HEK293 (cell line): ENCODE data around the gene MRPL20.
"Not testable (repeated sequence)": the region's sequence is repeated elsewhere in the genome, so short reads cannot be mapped to it uniquely, and the experiment has no call there.

ENCODE experiments used
- CTCF ChIA-PET: fragments of 350-600 bp; formaldehyde crosslinking; extraction: SDS; loops from one replicate; lab custom pipeline; 2021; ENCODE audit warnings: antibody characterized with exemption; lab: Yijun Ruan, JAX
- POLR2A ChIA-PET: fragments of 300-600 bp; formaldehyde crosslinking; extraction: SDS; loops from one replicate; lab custom pipeline; 2020; ENCODE audit warnings: antibody characterized with exemption, inconsistent platforms; lab: Yijun Ruan, JAX
- H3K27ac ChIP-seq: fragments of 200-500 bp; sonication (Bioruptor generic); 2 replicates; pipeline ENCODE4 v1.5.1; 2014; ENCODE audit warnings: low read depth, low read length, control low read depth, inconsistent platforms; ENCODE audit errors: extremely low read depth
- H3K36me3 ChIP-seq, 2 experiments: fragments of 200-500 bp in 1 of 2; sonication (Bioruptor generic) in 1 of 2; 1 replicate in 1 of 2; 2 replicates in 1 of 2; pipeline ENCODE4 v1.5.1; 2014 to 2017; ENCODE audit warnings: inconsistent platforms in 2 of 2, low read length in 2 of 2; ENCODE audit not compliant: control insufficient read depth in 2 of 2, insufficient read depth in 1 of 2
- H3K4me1 ChIP-seq: fragments of 200-500 bp; sonication (Bioruptor generic); 2 replicates; pipeline ENCODE4 v1.5.1; 2014; ENCODE audit warnings: mild to moderate bottlenecking, low read length, inconsistent platforms; ENCODE audit not compliant: control insufficient read depth, insufficient read depth
- H3K4me3 ChIP-seq: 2 replicates; pipeline ENCODE4 v1.5.1; 2011; ENCODE audit warnings: low read depth, mild to moderate bottlenecking, control low read depth, low read length, moderate library complexity
- H3K9me3 ChIP-seq: fragments of 200-500 bp; sonication (Bioruptor generic); 2 replicates; pipeline ENCODE4 v1.5.1; 2014; ENCODE audit warnings: low read depth, low read length, inconsistent platforms; ENCODE audit not compliant: control insufficient read depth, insufficient read depth
- MZF1 ChIP-seq: fragments of 450-650 bp; formaldehyde crosslinking; IDR thresholded peaks from 2 replicates; pipeline ENCODE4 v1.5.1; 2017; ENCODE audit warnings: missing biosample characterization, missing genetic modification characterization, borderline replicate concordance
- SP3 ChIP-seq: fragments of 450-650 bp; formaldehyde crosslinking; IDR thresholded peaks from 2 replicates; pipeline ENCODE4 v1.5.1; 2016; ENCODE audit warnings: missing biosample characterization, missing genetic modification characterization
- TRIM28 ChIP-seq: IDR thresholded peaks from 2 replicates; pipeline ENCODE4 v1.6.1; 2011; ENCODE audit warnings: low read length, control low read depth, borderline replicate concordance
- ZIC2 ChIP-seq: fragments of 450-650 bp; formaldehyde crosslinking; IDR thresholded peaks from 2 replicates; pipeline ENCODE4 v1.5.1; 2016; ENCODE audit warnings: missing biosample characterization, missing genetic modification characterization
- ZNF114 ChIP-seq: fragments of 450-650 bp; formaldehyde crosslinking; IDR thresholded peaks from 2 replicates; pipeline ENCODE4 v1.5.0; 2017; ENCODE audit warnings: missing biosample characterization, missing genetic modification characterization
- ZNF174 ChIP-seq: fragments of 450-650 bp; formaldehyde crosslinking; IDR thresholded peaks from 2 replicates; pipeline ENCODE4 v1.5.0; 2017; ENCODE audit warnings: missing biosample characterization, mild to moderate bottlenecking, missing genetic modification characterization
- ZNF18 ChIP-seq: fragments of 450-650 bp; formaldehyde crosslinking; IDR thresholded peaks from 2 replicates; pipeline ENCODE4 v1.5.1; 2016; ENCODE audit warnings: missing biosample characterization, missing genetic modification characterization
- ZNF398 ChIP-seq: fragments of 450-650 bp; formaldehyde crosslinking; IDR thresholded peaks from 2 replicates; pipeline ENCODE4 v1.5.1; 2017; ENCODE audit warnings: missing biosample characterization, missing genetic modification characterization
- ZNF433 ChIP-seq: fragments of 450-650 bp; formaldehyde crosslinking; IDR thresholded peaks from 2 replicates; pipeline ENCODE4 v1.5.1; 2016; ENCODE audit warnings: missing biosample characterization, missing genetic modification characterization, low read depth
- ZNF501 ChIP-seq: fragments of 450-650 bp; formaldehyde crosslinking; IDR thresholded peaks from 2 replicates; pipeline ENCODE4 v1.5.1; 2016; ENCODE audit warnings: missing biosample characterization, missing genetic modification characterization
- ZNF548 ChIP-seq: fragments of 450-650 bp; formaldehyde crosslinking; IDR thresholded peaks from 2 replicates; pipeline ENCODE4 v1.5.1; 2016; ENCODE audit warnings: missing biosample characterization, missing genetic modification characterization
- ZNF580 ChIP-seq: fragments of 450-650 bp; formaldehyde crosslinking; IDR thresholded peaks from 2 replicates; pipeline ENCODE4 v1.5.1; 2016; ENCODE audit warnings: missing biosample characterization, missing genetic modification characterization

The MRPL20 gene

GRCh38 chr1:1455934-1456333, 48.8 kb upstream of the MRPL20 start:
- H3K27ac ChIP-seq, POLR2A ChIA-PET, H3K4me1 ChIP-seq, H3K36me3 ChIP-seq, H3K9me3 ChIP-seq, CTCF ChIA-PET, H3K4me3 ChIP-seq: not testable (repeated sequence)

GRCh38 chr1:1455366-1455884, 48.3 kb upstream of the MRPL20 start:
- ChIA-PET CTCF (interaction anchor here (1.2 kb wide), 1 partner anchor 14 kb away, joined by 6 read pairs; no protein-coding TSS in a partner anchor), POLR2A (interaction anchor here (0.7 kb wide), 1 partner anchor 68 kb away, joined by 4 read pairs; no protein-coding TSS in a partner anchor)
- H3K36me3 ChIP-seq, result no peaks in the 10 kb centered on the region
- H3K9me3 ChIP-seq, result no peaks in the 10 kb centered on the region
- TF ChIP-seq ZNF18, result no peak
- TF ChIP-seq ZNF433 (tag by site-specific recombination), result no peak
- no peak for TF ChIP-seq ZNF114 (tag by site-specific recombination)
- TF ChIP-seq MZF1 (tag by site-specific recombination), result no peak
- no peak for TF ChIP-seq ZNF580 (tag by site-specific recombination)
- no peak overlapping the region for H3K27ac ChIP-seq
- H3K4me1 ChIP-seq, result no peaks in the 10 kb centered on the region
- H3K4me3 ChIP-seq, result no peak overlapping the region

- H3K4me1 ChIP-seq, H3K27ac ChIP-seq, H3K36me3 ChIP-seq, POLR2A ChIA-PET, H3K9me3 ChIP-seq, H3K4me3 ChIP-seq: not testable (repeated sequence)
- TF ChIP-seq ZIC2 (tag by site-specific recombination), result 0 out of 2 replicates have a peak, but pooled peaks have one; percentile 22
- CTCF ChIA-PET, result interaction anchor here (1.2 kb wide), 1 partner anchor 13 kb away, joined by 6 read pairs; no protein-coding TSS in a partner anchor
These were observed 47.4 kb upstream of the MRPL20 start for GRCh38 chr1:1454286-1455056.

GRCh38 chr1:1452882-1453281, 45.8 kb upstream of the MRPL20 start:
- Histone ChIP-seq H3K27ac (no peak overlapping the region), H3K4me1 (no peaks in the 10 kb centered on the region), H3K9me3 (no peaks in the 10 kb centered on the region), H3K4me3 (no peak overlapping the region), H3K36me3 (no peaks in the 10 kb centered on the region)
- POLR2A ChIA-PET, result no interaction called here
- CTCF ChIA-PET, result interaction anchor here (1.0 kb wide), 1 partner anchor 12 kb away, joined by 4 read pairs; no protein-coding TSS in a partner anchor
- TF ChIP-seq ZNF174, result no peak
- no peak for TF ChIP-seq SP3
- no peak for TF ChIP-seq ZNF501 (tag by site-specific recombination)
- no peak for TF ChIP-seq ZNF398 (tag by site-specific recombination)
- no peak for TF ChIP-seq ZNF548 (tag by site-specific recombination)
- no peak for TF ChIP-seq TRIM28
